Measurements from ENCODE around the gene EPHX1.

EPHX1 gene

GRCh38 chr1:225855503-225856300, 45.8 kb downstream of the EPHX1 start:
- Histone ChIP-seq H3K4me3 (ENCODE audit: low read length) (no peak overlapping the region), H2AFZ (ENCODE audit: low read depth, low read length) (no peak overlapping the region), H3K36me3 (ENCODE audit: insufficient read depth, low read length) (peaks cover 6% of the 10 kb centered on the region), H3K27me3 (ENCODE audit: insufficient read depth, low read length) (no peaks in the 10 kb centered on the region), H3K4me1 (ENCODE audit: insufficient read depth, low read length) (no peaks in the 10 kb centered on the region), H3K9me3 (ENCODE audit: low read length) (peaks cover 2% of the 10 kb centered on the region)

- no peak overlapping the region for H2AFZ ChIP-seq (ENCODE audit: low read depth, low read length)
- no peaks in the 10 kb centered on the region for H3K9me3 ChIP-seq (ENCODE audit: low read length)
- H3K27me3 ChIP-seq (ENCODE audit: insufficient read depth, low read length) = no peaks in the 10 kb centered on the region
- H3K36me3 ChIP-seq (ENCODE audit: insufficient read depth, low read length) = peaks cover 15% of the 10 kb centered on the region
- H3K4me3 ChIP-seq (ENCODE audit: low read length) = no peak overlapping the region
- no peaks in the 10 kb centered on the region for H3K4me1 ChIP-seq (ENCODE audit: insufficient read depth, low read length)
Observed at GRCh38 chr1:225857256-225857655, 47.3 kb downstream of the EPHX1 start.

GRCh38 chr1:225859151-225859550, 49.2 kb downstream of the EPHX1 start:
- H3K4me3 ChIP-seq (ENCODE audit: low read length) = no peak overlapping the region
- peaks cover 16% of the 10 kb centered on the region for H3K36me3 ChIP-seq (ENCODE audit: insufficient read depth, low read length)
- H3K27me3 ChIP-seq (ENCODE audit: insufficient read depth, low read length) = no peaks in the 10 kb centered on the region
- no peaks in the 10 kb centered on the region for H3K4me1 ChIP-seq (ENCODE audit: insufficient read depth, low read length)
- no peak overlapping the region for H2AFZ ChIP-seq (ENCODE audit: low read depth, low read length)
- no peaks in the 10 kb centered on the region for H3K9me3 ChIP-seq (ENCODE audit: low read length)

GRCh38 chr1:225860107-225860506, 50.2 kb downstream of the EPHX1 start:
- Histone ChIP-seq H3K9me3 (ENCODE audit: low read length) (no peaks in the 10 kb centered on the region), H3K4me3 (ENCODE audit: low read length) (no peak overlapping the region), H2AFZ (ENCODE audit: low read depth, low read length) (no peak overlapping the region), H3K36me3 (ENCODE audit: insufficient read depth, low read length) (peaks cover 16% of the 10 kb centered on the region), H3K27me3 (ENCODE audit: insufficient read depth, low read length) (no peaks in the 10 kb centered on the region), H3K4me1 (ENCODE audit: insufficient read depth, low read length) (no peaks in the 10 kb centered on the region)

DNA sequence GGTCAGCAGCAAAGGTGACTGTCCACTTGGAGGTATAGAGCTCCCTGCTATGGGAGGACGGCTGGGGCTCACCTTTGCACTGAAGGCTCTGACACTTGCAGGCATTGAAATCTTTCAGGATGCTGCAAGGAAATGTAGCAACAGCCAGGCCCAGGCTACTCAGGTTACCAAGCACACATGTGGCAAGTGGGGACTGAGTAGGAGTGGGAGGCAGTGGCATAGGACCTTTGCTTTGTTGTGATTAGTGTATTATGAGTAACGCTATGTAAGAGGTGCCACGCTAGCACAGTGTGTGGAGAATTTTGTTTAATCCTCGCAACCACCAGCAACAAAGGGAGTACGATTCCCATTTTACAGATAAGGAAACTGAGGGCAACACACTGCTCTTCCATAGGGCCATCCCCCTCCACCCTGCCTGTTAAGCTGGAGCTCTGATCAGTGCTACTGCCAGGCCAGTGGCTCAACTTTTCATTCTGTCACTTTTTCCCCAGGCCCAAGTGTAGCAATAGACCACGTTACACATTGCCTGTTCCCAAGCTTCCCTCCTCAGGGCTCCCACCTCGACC, 51.0 kb downstream of the EPHX1 start:
- H3K4me3 ChIP-seq (ENCODE audit: low read length) = no peak overlapping the region
- H3K4me1 ChIP-seq (ENCODE audit: insufficient read depth, low read length) = no peaks in the 10 kb centered on the region
- H3K9me3 ChIP-seq (ENCODE audit: low read length) = no peaks in the 10 kb centered on the region
- H2AFZ ChIP-seq (ENCODE audit: low read depth, low read length) = no peak overlapping the region
- H3K27me3 ChIP-seq (ENCODE audit: insufficient read depth, low read length) = no peaks in the 10 kb centered on the region
- H3K36me3 ChIP-seq (ENCODE audit: insufficient read depth, low read length) = peaks cover 24% of the 10 kb centered on the region

DNA sequence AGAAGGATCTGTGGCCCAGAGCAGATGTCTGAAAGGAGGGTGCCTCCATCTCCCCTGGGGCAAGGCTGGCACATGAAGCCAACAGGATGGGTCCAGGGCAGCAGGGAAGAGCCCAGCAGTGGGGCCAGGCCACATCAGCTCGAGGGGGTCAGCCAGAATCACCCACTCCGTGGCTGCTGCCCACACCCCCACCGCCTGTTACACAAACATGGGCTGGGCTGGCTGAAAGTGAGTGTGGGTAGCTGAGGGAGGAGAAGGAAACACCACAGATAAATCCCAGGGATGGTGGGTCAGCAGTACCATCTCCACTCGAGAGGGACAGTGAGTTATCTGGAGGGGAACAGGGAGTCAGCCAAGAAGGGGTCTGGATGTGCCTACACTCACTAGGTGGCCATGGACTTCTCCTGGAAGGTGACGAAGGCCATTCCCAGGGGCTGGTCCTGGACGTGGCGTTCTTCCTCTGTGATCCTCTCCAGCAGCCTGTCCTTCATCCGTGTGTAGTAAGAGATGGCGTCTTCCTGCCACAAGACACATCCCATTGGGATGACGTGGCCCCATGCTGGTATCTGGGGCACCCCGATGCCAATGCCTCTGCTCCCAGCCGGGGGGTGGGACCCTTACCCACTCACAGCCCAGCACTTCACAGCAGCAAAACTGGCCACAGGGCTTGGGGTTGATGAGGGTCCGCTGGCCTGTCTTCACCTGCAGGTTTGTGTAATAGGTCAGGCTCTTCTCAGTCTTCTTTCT, 52.1 kb downstream of the EPHX1 start:
- Histone ChIP-seq H2AFZ (ENCODE audit: low read depth, low read length) (no peak overlapping the region), H3K9me3 (ENCODE audit: low read length) (no peaks in the 10 kb centered on the region), H3K4me1 (ENCODE audit: insufficient read depth, low read length) (no peaks in the 10 kb centered on the region), H3K4me3 (ENCODE audit: low read length) (no peak overlapping the region), H3K27me3 (ENCODE audit: insufficient read depth, low read length) (no peaks in the 10 kb centered on the region), H3K36me3 (ENCODE audit: insufficient read depth, low read length) (peaks cover 24% of the 10 kb centered on the region)

DNA sequence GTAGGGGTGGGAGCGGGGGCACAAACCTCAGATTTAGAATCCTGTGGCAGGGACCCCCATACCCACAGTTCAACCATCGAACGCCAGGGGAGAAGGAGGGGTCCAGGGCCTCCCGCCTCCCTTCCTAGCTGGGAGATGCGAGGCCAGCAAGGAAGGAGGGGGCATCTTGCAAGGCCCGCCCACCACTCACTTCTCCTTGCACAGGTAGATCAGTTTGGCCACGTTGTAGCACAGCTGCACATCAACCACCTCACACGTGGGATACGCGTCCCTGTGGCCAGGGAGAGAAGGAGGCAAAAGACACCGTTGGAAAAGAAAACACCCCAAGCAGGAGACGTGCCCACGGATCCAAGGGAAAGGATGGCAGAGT, 52.6 kb downstream of the EPHX1 start:
- H3K36me3 ChIP-seq (ENCODE audit: insufficient read depth, low read length) = peaks cover 24% of the 10 kb centered on the region
- no peaks in the 10 kb centered on the region for H3K9me3 ChIP-seq (ENCODE audit: low read length)
- H3K4me1 ChIP-seq (ENCODE audit: insufficient read depth, low read length) = no peaks in the 10 kb centered on the region
- no peak overlapping the region for H2AFZ ChIP-seq (ENCODE audit: low read depth, low read length)
- no peaks in the 10 kb centered on the region for H3K27me3 ChIP-seq (ENCODE audit: insufficient read depth, low read length)
- H3K4me3 ChIP-seq (ENCODE audit: low read length) = no peak overlapping the region

- no peaks in the 10 kb centered on the region for H3K9me3 ChIP-seq (ENCODE audit: low read length)
- H3K4me1 ChIP-seq (ENCODE audit: insufficient read depth, low read length) = no peaks in the 10 kb centered on the region
- no peak overlapping the region for H2AFZ ChIP-seq (ENCODE audit: low read depth, low read length)
- H3K27me3 ChIP-seq (ENCODE audit: insufficient read depth, low read length) = no peaks in the 10 kb centered on the region
- H3K36me3 ChIP-seq (ENCODE audit: insufficient read depth, low read length) = peaks cover 24% of the 10 kb centered on the region
- H3K4me3 ChIP-seq (ENCODE audit: low read length) = no peak overlapping the region
Observed at GRCh38 chr1:225863167-225863566, 53.2 kb downstream of the EPHX1 start.

GRCh38 chr1:225865514-225865913, 55.6 kb downstream of the EPHX1 start:
- peaks cover 24% of the 10 kb centered on the region for H3K36me3 ChIP-seq (ENCODE audit: insufficient read depth, low read length)

GRCh38 chr1:225866061-225866837, 56.3 kb downstream of the EPHX1 start:
- Histone ChIP-seq H3K4me3 (ENCODE audit: low read length) (no peak overlapping the region), H3K27me3 (ENCODE audit: insufficient read depth, low read length) (no peaks in the 10 kb centered on the region), H3K9me3 (ENCODE audit: low read length) (no peaks in the 10 kb centered on the region), H3K36me3 (ENCODE audit: insufficient read depth, low read length) (peaks cover 19% of the 10 kb centered on the region), H3K4me1 (ENCODE audit: insufficient read depth, low read length) (no peaks in the 10 kb centered on the region), H2AFZ (ENCODE audit: low read depth, low read length) (no peak overlapping the region)

More at GRCh38 chr1:225865514-225865913, 55.6 kb downstream of the EPHX1 start:
- H3K27me3 ChIP-seq (ENCODE audit: insufficient read depth, low read length) = no peaks in the 10 kb centered on the region
- H3K9me3 ChIP-seq (ENCODE audit: low read length) = no peaks in the 10 kb centered on the region
- H2AFZ ChIP-seq (ENCODE audit: low read depth, low read length) = no peak overlapping the region
- no peaks in the 10 kb centered on the region for H3K4me1 ChIP-seq (ENCODE audit: insufficient read depth, low read length)
- H3K4me3 ChIP-seq (ENCODE audit: low read length) = no peak overlapping the region

- H3K36me3 ChIP-seq (ENCODE audit: insufficient read depth, low read length) = peaks cover 20% of the 10 kb centered on the region
- H3K27me3 ChIP-seq (ENCODE audit: insufficient read depth, low read length) = no peaks in the 10 kb centered on the region
- no peak overlapping the region for H2AFZ ChIP-seq (ENCODE audit: low read depth, low read length)
Observed at GRCh38 chr1:225866981-225867380, 57.1 kb downstream of the EPHX1 start.

DNA sequence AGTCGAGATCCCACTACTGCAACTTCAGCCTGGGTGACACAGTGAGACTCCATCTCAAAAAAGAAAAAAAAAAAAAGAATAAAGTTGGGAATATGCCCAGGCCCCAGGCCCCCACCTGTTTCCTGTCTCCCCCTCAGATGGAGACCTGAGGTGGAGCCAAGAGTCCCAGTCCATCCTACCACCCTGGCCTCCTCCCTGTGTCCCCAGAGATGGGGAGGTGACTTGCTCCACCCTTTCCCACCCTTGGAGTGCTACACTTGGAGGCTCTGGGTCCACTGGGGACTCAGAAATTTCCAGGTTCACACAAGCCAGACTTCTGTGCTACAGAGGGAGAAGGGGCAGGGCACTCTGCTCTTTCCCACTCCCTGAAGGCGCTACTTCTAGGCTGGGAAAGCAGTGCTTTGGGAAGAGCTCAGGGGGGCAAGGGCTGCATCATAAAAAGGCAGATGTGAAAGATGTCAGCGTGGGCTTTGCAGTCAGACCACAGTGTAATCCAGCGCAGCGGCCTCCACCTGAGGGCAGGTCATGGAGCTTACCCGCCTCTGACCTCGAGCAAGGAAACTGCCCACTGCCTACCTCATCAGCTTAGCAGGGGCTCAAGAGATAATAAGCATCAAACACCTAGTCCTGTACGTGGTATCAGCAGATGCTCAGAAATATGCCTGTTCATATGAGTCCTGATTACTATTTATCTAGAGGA, 58.9 kb downstream of the EPHX1 start:
- Histone ChIP-seq H3K27me3 (ENCODE audit: insufficient read depth, low read length) (no peaks in the 10 kb centered on the region), H3K4me3 (ENCODE audit: low read length) (no peak overlapping the region), H3K9me3 (ENCODE audit: low read length) (no peaks in the 10 kb centered on the region), H3K4me1 (ENCODE audit: insufficient read depth, low read length) (no peaks in the 10 kb centered on the region), H2AFZ (ENCODE audit: low read depth, low read length) (no peak overlapping the region), H3K36me3 (ENCODE audit: insufficient read depth, low read length) (peaks cover 15% of the 10 kb centered on the region)

More at GRCh38 chr1:225866981-225867380, 57.1 kb downstream of the EPHX1 start:
- Histone ChIP-seq H3K9me3 (ENCODE audit: low read length) (no peaks in the 10 kb centered on the region), H3K4me3 (ENCODE audit: low read length) (no peak overlapping the region), H3K4me1 (ENCODE audit: insufficient read depth, low read length) (no peaks in the 10 kb centered on the region)

Data from neuron (in vitro differentiated cells).